ENCODE results near the gene MAEA.

Gene MAEA

DNA sequence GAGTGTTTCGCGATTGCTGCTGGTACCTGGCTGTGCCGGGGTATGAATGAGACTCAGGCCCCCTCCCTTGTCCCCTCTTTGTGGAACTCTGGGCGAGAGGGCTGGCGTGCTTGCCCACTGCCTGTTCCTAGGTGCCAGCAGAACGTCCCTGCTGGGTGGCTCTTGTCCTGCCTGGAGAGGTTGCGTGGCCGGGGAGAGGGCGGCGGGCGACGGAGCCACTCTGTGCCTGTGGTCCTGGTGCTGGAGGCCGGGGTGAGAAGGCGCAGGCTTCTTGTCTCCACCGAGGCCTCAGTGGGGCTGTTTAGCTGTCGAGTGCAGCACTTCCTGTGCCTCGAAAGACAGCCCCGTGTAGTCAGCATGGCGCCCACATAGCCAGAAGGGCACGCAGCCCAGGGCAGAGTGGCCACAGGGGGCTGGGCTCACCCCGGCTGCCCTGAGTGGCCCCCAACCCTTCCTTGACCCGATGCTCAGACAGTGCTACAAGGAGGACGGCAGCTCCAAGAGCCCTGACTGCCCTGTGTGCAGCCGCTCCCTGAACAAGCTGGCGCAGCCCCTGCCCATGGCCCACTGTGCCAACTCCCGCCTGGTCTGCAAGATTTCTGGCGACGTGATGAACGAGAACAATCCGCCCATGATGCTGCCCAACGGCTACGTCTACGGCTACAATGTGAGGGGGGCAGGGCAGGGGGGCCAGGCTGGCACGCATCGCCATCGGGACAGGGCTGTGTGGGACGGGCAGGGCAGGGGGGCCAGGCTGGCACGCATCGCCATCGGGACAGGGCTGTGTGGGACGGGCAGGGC is 48.5 kb downstream of the MAEA start:
- no peak for TF ChIP-seq EZH2phosphoT487 (IDR thresholded peaks at IDR 0.05; ENCODE audit: low read depth)
- TF ChIP-seq, protein P1, sequence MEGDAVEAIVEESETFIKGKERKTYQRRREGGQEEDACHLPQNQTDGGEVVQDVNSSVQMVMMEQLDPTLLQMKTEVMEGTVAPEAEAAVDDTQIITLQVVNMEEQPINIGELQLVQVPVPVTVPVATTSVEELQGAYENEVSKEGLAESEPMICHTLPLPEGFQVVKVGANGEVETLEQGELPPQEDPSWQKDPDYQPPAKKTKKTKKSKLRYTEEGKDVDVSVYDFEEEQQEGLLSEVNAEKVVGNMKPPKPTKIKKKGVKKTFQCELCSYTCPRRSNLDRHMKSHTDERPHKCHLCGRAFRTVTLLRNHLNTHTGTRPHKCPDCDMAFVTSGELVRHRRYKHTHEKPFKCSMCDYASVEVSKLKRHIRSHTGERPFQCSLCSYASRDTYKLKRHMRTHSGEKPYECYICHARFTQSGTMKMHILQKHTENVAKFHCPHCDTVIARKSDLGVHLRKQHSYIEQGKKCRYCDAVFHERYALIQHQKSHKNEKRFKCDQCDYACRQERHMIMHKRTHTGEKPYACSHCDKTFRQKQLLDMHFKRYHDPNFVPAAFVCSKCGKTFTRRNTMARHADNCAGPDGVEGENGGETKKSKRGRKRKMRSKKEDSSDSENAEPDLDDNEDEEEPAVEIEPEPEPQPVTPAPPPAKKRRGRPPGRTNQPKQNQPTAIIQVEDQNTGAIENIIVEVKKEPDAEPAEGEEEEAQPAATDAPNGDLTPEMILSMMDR (IDR thresholded peaks at IDR 0.05; ENCODE audit: low read depth, low read length): no peak
- Histone ChIP-seq H3K9me3 (ENCODE audit: insufficient read depth, low read length) (no peaks in the 10 kb centered on the region), H3K27me3 (ENCODE audit: low read depth, low read length) (no peaks in the 10 kb centered on the region), H3K36me3 (replicated peaks; ENCODE audit: low read depth, low read length) (peaks cover 61% of the 10 kb centered on the region), H3K4me3 (ENCODE audit: low read length) (no peak overlapping the region), H3K4me2 (ENCODE audit: low read length) (no peak overlapping the region), H3K27ac (ENCODE audit: low read length) (no peak overlapping the region), H3K79me2 (ENCODE audit: low read length) (no peaks in the 10 kb centered on the region), H3K9ac (ENCODE audit: low read length) (no peak overlapping the region), H2AFZ (ENCODE audit: low read depth, low read length) (no peak overlapping the region), H3K4me1 (ENCODE audit: low read length) (no peaks in the 10 kb centered on the region), H4K20me1 (ENCODE audit: insufficient read depth, low read length) (no peaks in the 10 kb centered on the region)

DNA sequence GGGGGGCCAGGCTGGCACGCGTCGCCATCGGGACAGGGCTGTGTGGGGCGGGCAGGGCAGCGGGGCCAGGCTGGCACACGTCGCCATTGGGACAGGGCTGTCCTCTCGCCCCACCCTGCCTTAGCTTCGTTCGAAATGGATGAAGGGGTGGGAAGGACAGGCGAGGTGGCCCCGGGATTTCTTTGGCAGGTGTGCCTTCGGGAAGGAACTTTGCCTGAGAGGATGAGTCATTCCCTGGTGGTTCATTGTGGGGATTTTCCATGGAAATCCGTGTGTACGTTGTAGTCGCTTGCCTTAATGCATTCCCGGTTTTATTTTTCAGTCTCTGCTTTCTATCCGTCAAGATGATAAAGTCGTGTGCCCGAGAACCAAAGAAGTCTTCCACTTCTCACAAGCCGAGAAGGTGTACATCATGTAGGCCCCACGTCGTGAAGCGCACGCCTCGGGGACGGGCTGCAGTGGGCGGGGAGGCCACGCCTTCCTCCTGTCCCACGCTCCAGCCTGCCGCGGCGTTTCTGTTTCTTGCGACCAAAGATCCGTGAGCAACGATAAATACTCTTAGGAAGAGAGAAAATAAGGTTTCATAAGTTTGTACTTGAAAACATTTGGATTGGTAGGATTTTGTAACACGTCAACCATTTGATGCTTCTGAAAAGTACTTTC is 49.2 kb downstream of the MAEA start:
- Histone ChIP-seq H3K4me2 (ENCODE audit: low read length) (no peak overlapping the region), H3K36me3 (replicated peaks; ENCODE audit: low read depth, low read length) (peaks cover 61% of the 10 kb centered on the region), H3K27me3 (ENCODE audit: low read depth, low read length) (no peaks in the 10 kb centered on the region), H3K9ac (ENCODE audit: low read length) (no peak overlapping the region), H3K27ac (ENCODE audit: low read length) (no peak overlapping the region), H3K4me3 (ENCODE audit: low read length) (no peak overlapping the region), H4K20me1 (ENCODE audit: insufficient read depth, low read length) (no peaks in the 10 kb centered on the region), H3K4me1 (ENCODE audit: low read length) (no peaks in the 10 kb centered on the region), H2AFZ (ENCODE audit: low read depth, low read length) (no peak overlapping the region), H3K79me2 (ENCODE audit: low read length) (no peaks in the 10 kb centered on the region), H3K9me3 (ENCODE audit: insufficient read depth, low read length) (no peaks in the 10 kb centered on the region)
- TF ChIP-seq, protein P1 (IDR thresholded peaks at IDR 0.05; ENCODE audit: low read depth, low read length): no peak
- no peak for TF ChIP-seq EZH2phosphoT487 (IDR thresholded peaks at IDR 0.05; ENCODE audit: low read depth)

DNA sequence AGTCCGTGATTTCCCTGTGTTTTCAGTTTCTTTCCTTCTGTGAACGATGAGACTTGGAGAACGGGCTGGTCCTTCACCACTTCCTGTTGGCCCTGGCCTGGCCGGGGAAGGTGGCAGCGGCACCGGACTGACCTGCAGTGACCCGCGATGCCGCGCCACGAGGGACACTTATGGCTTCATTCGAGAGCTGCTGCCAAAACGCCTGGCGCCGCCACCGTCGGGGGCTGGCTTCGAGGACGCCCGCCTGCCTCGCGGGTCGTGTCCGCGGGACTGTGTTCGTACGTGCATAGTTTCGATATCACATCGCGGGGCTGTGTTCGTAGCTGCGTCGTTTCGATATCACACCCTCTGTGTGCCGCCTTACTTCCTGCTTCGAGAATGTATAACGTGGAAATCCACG is 49.8 kb downstream of the MAEA start:
- H3K36me3 ChIP-seq (replicated peaks; ENCODE audit: low read depth, low read length): peaks cover 58% of the 10 kb centered on the region
- no peak for TF ChIP-seq EZH2phosphoT487 (IDR thresholded peaks at IDR 0.05; ENCODE audit: low read depth)
- TF ChIP-seq, protein P1 (IDR thresholded peaks at IDR 0.05; ENCODE audit: low read depth, low read length): no peak

DNA sequence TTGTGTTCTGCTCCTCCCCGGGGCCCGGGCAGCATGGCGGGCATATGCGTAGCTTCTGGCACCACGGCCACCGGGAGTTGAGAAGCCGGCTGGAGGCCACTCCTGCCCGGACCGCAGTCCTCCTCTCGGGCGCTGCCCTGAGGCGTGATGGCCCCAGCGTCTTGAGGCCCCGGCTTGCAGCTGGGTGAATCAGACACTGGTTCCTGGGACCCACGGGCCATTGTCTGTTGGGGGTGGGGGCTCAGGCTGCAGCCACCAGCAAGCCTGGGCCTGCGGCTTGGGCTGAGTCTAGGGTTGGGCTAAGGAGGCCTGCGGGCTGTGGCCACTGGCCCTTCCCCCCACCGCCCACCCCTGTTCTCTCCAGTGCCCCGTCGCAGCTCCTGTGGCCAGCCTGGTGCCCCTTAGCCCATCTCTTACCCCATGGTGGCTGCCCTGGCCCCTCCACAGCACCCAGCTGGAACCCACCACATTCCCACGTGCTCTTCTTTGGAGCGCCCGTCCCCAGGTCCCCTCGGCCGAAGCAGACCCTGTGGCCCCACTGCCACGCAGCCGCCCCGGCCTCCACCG is 50.6 kb downstream of the MAEA start:
- no peak overlapping the region for H3K9ac ChIP-seq (ENCODE audit: low read length)
- no peaks in the 10 kb centered on the region for H4K20me1 ChIP-seq (ENCODE audit: insufficient read depth, low read length)
- peaks cover 51% of the 10 kb centered on the region for H3K36me3 ChIP-seq (replicated peaks; ENCODE audit: low read depth, low read length)
- H3K4me3 ChIP-seq (ENCODE audit: low read length): no peak overlapping the region
- no peaks in the 10 kb centered on the region for H3K27me3 ChIP-seq (ENCODE audit: low read depth, low read length)
- no peak for TF ChIP-seq EZH2phosphoT487 (IDR thresholded peaks at IDR 0.05; ENCODE audit: low read depth)
- TF ChIP-seq, protein P1 (IDR thresholded peaks at IDR 0.05; ENCODE audit: low read depth, low read length): no peak
- H2AFZ ChIP-seq (ENCODE audit: low read depth, low read length): no peak overlapping the region
- no peak overlapping the region for H3K4me2 ChIP-seq (ENCODE audit: low read length)
- H3K79me2 ChIP-seq (ENCODE audit: low read length): 0 out of 2 replicates have a peak, but pooled peaks cover 6% of the 10 kb centered on the region
- H3K9me3 ChIP-seq (ENCODE audit: insufficient read depth, low read length): no peaks in the 10 kb centered on the region
- no peaks in the 10 kb centered on the region for H3K4me1 ChIP-seq (ENCODE audit: low read length)
- no peak overlapping the region for H3K27ac ChIP-seq (ENCODE audit: low read length)

More for the DNA sequence above, 49.8 kb downstream of the MAEA start:
- Histone ChIP-seq H3K9ac (ENCODE audit: low read length) (no peak overlapping the region), H3K4me1 (ENCODE audit: low read length) (no peaks in the 10 kb centered on the region), H2AFZ (ENCODE audit: low read depth, low read length) (no peak overlapping the region), H3K4me3 (ENCODE audit: low read length) (no peak overlapping the region), H3K79me2 (ENCODE audit: low read length) (no peaks in the 10 kb centered on the region), H4K20me1 (ENCODE audit: insufficient read depth, low read length) (no peaks in the 10 kb centered on the region), H3K27me3 (ENCODE audit: low read depth, low read length) (no peaks in the 10 kb centered on the region), H3K4me2 (ENCODE audit: low read length) (no peak overlapping the region), H3K9me3 (ENCODE audit: insufficient read depth, low read length) (no peaks in the 10 kb centered on the region), H3K27ac (ENCODE audit: low read length) (no peak overlapping the region)

Measured in OCI-LY3 (cell line).